Panc1 (cell line): ENCODE results near the gene NTN4. TPM values are rescaled to one million over a fixed set of nuclear protein-coding genes. Genes with fewer than 3 reads are reported as not detected.
A peak's percentile ranks its signal among the peaks of the same experiment; 100 is the strongest.

Experiments used
- ATAC-seq: fragments of 200-7000 bp; cut with Tn5 transposase; 2 replicates; pipeline ENCODE4 v1.9.1; 2020; ENCODE audit warnings: mild to moderate bottlenecking, moderate library complexity
- BruUV-seq: library from RNA; stranded (reverse); fragments of 400-500 nt; replicated peaks from 2 replicates; lab custom pipeline; 2021; lab: Mats Ljungman, UMichigan
- CTCF ChIA-PET: fragments of 300-600 bp; sonication (Branson Sonifier 250); formaldehyde crosslinking; loops from one replicate; lab custom pipeline; 2022; ENCODE audit warnings: antibody characterized with exemption; lab: Charles Lee
- POLR2A ChIA-PET: fragments of 300-600 bp; sonication (Branson Sonifier 250); formaldehyde crosslinking; loops from one replicate; lab custom pipeline; 2022; ENCODE audit warnings: antibody characterized with exemption; lab: Charles Lee
- DNase-seq: peaks from one replicate; pipeline ENCODE4 v3.0.0-alpha.2; 2010; ENCODE audit warnings: low read depth, low spot score
- H3K27ac ChIP-seq: 2 replicates; pipeline ENCODE4 v1.5.1; 2011; ENCODE audit warnings: mild to moderate bottlenecking, low read length, inconsistent platforms
- H3K27me3 ChIP-seq: fragments of 200-500 bp; sonication (Bioruptor generic); 2 replicates; pipeline ENCODE4 v1.6.0; 2014; ENCODE audit warnings: low read length, inconsistent platforms; ENCODE audit not compliant: control insufficient read depth, insufficient read depth
- H3K36me3 ChIP-seq: fragments of 200-500 bp; sonication (Bioruptor generic); 2 replicates; pipeline ENCODE4 v1.5.1; 2014; ENCODE audit warnings: inconsistent platforms, mild to moderate bottlenecking, low read length, moderate library complexity; ENCODE audit not compliant: control insufficient read depth, insufficient read depth
- H3K4me1 ChIP-seq: 2 replicates; pipeline ENCODE4 v1.5.1; 2011; ENCODE audit warnings: inconsistent platforms, mild to moderate bottlenecking, low read length, moderate library complexity; ENCODE audit not compliant: control insufficient read depth, insufficient read depth
- H3K4me3 ChIP-seq, 2 experiments: 2 replicates each; pipeline ENCODE4 v1.5.1; 2011 to 2012; ENCODE audit warnings: low read depth in 2 of 2, low read length in 2 of 2, mild to moderate bottlenecking in 2 of 2, inconsistent platforms in 1 of 2, moderate library complexity in 1 of 2
- H3K9me3 ChIP-seq: fragments of 200-500 bp; sonication (Bioruptor generic); 2 replicates; pipeline ENCODE4 v1.5.1; 2014; ENCODE audit warnings: low read depth, mild to moderate bottlenecking, inconsistent platforms, low read length, moderate library complexity; ENCODE audit not compliant: control insufficient read depth, insufficient read depth
- CTCF ChIP-seq: fragments of 450-650 bp; IDR thresholded peaks from 2 replicates; pipeline ENCODE4 v1.5.1; 2017; ENCODE audit warnings: mild to moderate bottlenecking
- POLR2AphosphoS5 ChIP-seq: IDR thresholded peaks from 2 replicates; pipeline ENCODE4 v1.6.1; 2012; ENCODE audit warnings: mild to moderate bottlenecking, low read depth, low read length, moderate library complexity
- REST ChIP-seq, 2 experiments: IDR thresholded peaks; 2 replicates each; pipeline ENCODE4 v1.6.1; 2011 to 2012; ENCODE audit warnings: low read depth in 2 of 2, control low read depth in 1 of 2, low read length in 1 of 2, mild to moderate bottlenecking in 1 of 2, moderate library complexity in 1 of 2; ENCODE audit not compliant: insufficient read depth in 1 of 2
- SIN3A ChIP-seq: IDR thresholded peaks from 2 replicates; pipeline ENCODE4 v1.6.1; 2012; ENCODE audit warnings: low read depth, mild to moderate bottlenecking, low read length, moderate library complexity, borderline replicate concordance; ENCODE audit not compliant: insufficient read depth
- TCF7L2 ChIP-seq: IDR thresholded peaks from 2 replicates; pipeline ENCODE4 v1.6.1; 2011; ENCODE audit warnings: mild to moderate bottlenecking, low read depth, low read length, inconsistent platforms
- in situ Hi-C: cut with HindIII; loops from 2 replicates; pipeline ENCODE4 v1.10.0; 2016; ENCODE audit warnings: low sequenced_read_pairs, low pct_unique_long_range_greater_than_20kb
- intact Hi-C: fragments of 100-400 bp; cut with micrococcal nuclease; formaldehyde crosslinking; loops from one replicate; pipeline ENCODE4 v1.10.0; 2022; ENCODE audit not compliant: unreplicated experiment
- total RNA-seq: library from RNA; stranded (reverse); gene quantifications from one replicate; pipeline ENCODE4 v1.2.1, GENCODE V29; 2021; ENCODE audit not compliant: unreplicated experiment

NTN4 gene
- total RNA-seq, 1 experiment from 2014 or later = 17.1 TPM

- in situ Hi-C loops (no loop called here), intact Hi-C loops (no loop called here)
- POLR2A ChIA-PET = no interaction called here
- DNase-seq (no peak), ATAC-seq (no peak; the same call in 1 of the 2 replicates)
- Histone ChIP-seq H3K9me3 (no peaks in the 10 kb centered on the region), H3K27ac (peak overlapping the region; percentile 15; the same call in 1 of the 2 replicates), H3K4me1 (no peaks in the 10 kb centered on the region; the same call in 1 of the 2 replicates), H3K36me3 (no peaks in the 10 kb centered on the region; the same call in 1 of the 2 replicates), H3K4me3 (no peak overlapping the region), H3K27me3 (peaks cover 18% of the 10 kb centered on the region)
- TF ChIP-seq TCF7L2 = no peak
- TF ChIP-seq REST (IDR thresholded peaks at IDR 0.05; ENCODE audit: insufficient read depth in 1 of 2, low read depth in 2 of 2, low read length in 1 of 2) = no peak
- TF ChIP-seq CTCF = no peak
- TF ChIP-seq POLR2AphosphoS5 = no peak
- TF ChIP-seq SIN3A = no peak
- no TSS peak for BruUV-seq
- CTCF ChIA-PET = no interaction called here
Measured at GRCh38 chr12:95796225-95796981, 5.8 kb upstream of the NTN4 start.

GRCh38 chr12:95790917-95791849 lies 619 bp upstream of the NTN4 start:
- intact Hi-C loops (no loop called here), in situ Hi-C loops (no loop called here)
- TF ChIP-seq REST (IDR thresholded peaks at IDR 0.05; ENCODE audit: insufficient read depth in 1 of 2, low read depth in 2 of 2, low read length in 1 of 2) (no peak), TCF7L2 (no peak), CTCF (no peak), POLR2AphosphoS5 (no peak), SIN3A (no peak)
- Histone ChIP-seq H3K9me3 (no peaks in the 10 kb centered on the region), H3K27ac (peak overlapping the region; percentile 54; the same call in 1 of the 2 replicates), H3K4me1 (peaks cover 2% of the 10 kb centered on the region; the same call in 1 of the 2 replicates), H3K36me3 (no peaks in the 10 kb centered on the region; the same call in 1 of the 2 replicates), H3K27me3 (peaks cover 28% of the 10 kb centered on the region), H3K4me3 (peak overlapping the region; percentile 56 to 83)
- POLR2A ChIA-PET = no interaction called here
- BruUV-seq = no TSS peak
- CTCF ChIA-PET = no interaction called here
- peak; percentile 74 for ATAC-seq
- DNase-seq = no peak
